NCI-H510A treated with DMSO at 0.1 percent for 48 hours (cell line): ENCODE results near the gene PHF11.
"Not testable (repeated sequence)": the region's sequence is repeated elsewhere in the genome, so short reads cannot be mapped to it uniquely, and the experiment has no call there.

ENCODE experiments used
- DNase-seq: peaks from one replicate; lab custom pipeline; 2025; lab: John Stamatoyannopoulos, UW

Gene PHF11

GRCh38 chr13:49495783-49496762, at the start of gene PHF11:
TSS of gene PHF11 (plus strand) at chr13:49495953. CDS start at chr13:49496002, 49 bp downstream.
- no peak for DNase-seq

GRCh38 chr13:49446473-49446872, 49.3 kb upstream of the PHF11 start:
- DNase-seq: no peak

- no peak for DNase-seq
These were observed 47.0 kb upstream of the PHF11 start for GRCh38 chr13:49448753-49449152.

GRCh38 chr13:49450105-49450819, 45.5 kb upstream of the PHF11 start:
- no peak for DNase-seq

- no peak for DNase-seq
These were observed 42.9 kb upstream of the PHF11 start for GRCh38 chr13:49452725-49453457.

GRCh38 chr13:49453465-49453864, 42.3 kb upstream of the PHF11 start:
- DNase-seq: no peak

GRCh38 chr13:49454388-49455006, 41.3 kb upstream of the PHF11 start:
- no peak for DNase-seq

GRCh38 chr13:49455007-49455398, 40.8 kb upstream of the PHF11 start:
- no peak for DNase-seq

GRCh38 chr13:49456156-49456555, 39.6 kb upstream of the PHF11 start:
- no peak for DNase-seq

GRCh38 chr13:49457221-49457620, 38.5 kb upstream of the PHF11 start:
- DNase-seq: no peak

- DNase-seq: no peak
These were observed 36.2 kb upstream of the PHF11 start for GRCh38 chr13:49459580-49459979.

GRCh38 chr13:49464085-49464484, 31.7 kb upstream of the PHF11 start:
- no peak for DNase-seq

- DNase-seq: no peak
These were observed 31.0 kb upstream of the PHF11 start for GRCh38 chr13:49464621-49465325.

GRCh38 chr13:49466292-49466838, 29.4 kb upstream of the PHF11 start:
- no peak for DNase-seq

GRCh38 chr13:49472186-49472585, 23.6 kb upstream of the PHF11 start:
- no peak for DNase-seq

GRCh38 chr13:49476529-49476928, 19.2 kb upstream of the PHF11 start:
- no peak for DNase-seq

- DNase-seq: no peak
These were observed 14.0 kb upstream of the PHF11 start for GRCh38 chr13:49481788-49482187.

GRCh38 chr13:49488563-49488962, 7.2 kb upstream of the PHF11 start:
- no peak for DNase-seq

GRCh38 chr13:49494645-49495044, 1.1 kb upstream of the PHF11 start:
- DNase-seq: no peak

GRCh38 chr13:49496837-49497236, 1.1 kb downstream of the PHF11 start:
- not testable (repeated sequence) for DNase-seq

- no peak for DNase-seq
These were observed 1.5 kb downstream of the PHF11 start for GRCh38 chr13:49497272-49497671.
